Cardiac fibroblast (primary cell): Measurements from ENCODE around the gene RAMP3.

Experiments used
- DNase-seq, 2 donors: peaks; one replicate each; pipeline versions ENCODE4 v3.0.0 to v3.0.0-alpha.2; 2010; ENCODE audit warnings: low read depth in 2 of 2
- H3K4me3 ChIP-seq, 2 donors: replicated peaks in 1 of 2; 1 replicate in 1 of 2; 2 replicates in 1 of 2; pipeline ENCODE4 v1.5.1; 2011; ENCODE audit warnings: low read depth in 2 of 2, low read length in 2 of 2, mild to moderate bottlenecking in 2 of 2, moderate library complexity in 1 of 2
- CTCF ChIP-seq: IDR thresholded peaks from one replicate; pipeline ENCODE4 v1.5.1; 2011; ENCODE audit warnings: low read depth, mild to moderate bottlenecking, low read length, inconsistent platforms

Gene RAMP3

GRCh38 chr7:45140827-45141226 is 16.8 kb upstream of the RAMP3 start:
- DNase-seq: no peak
- no peak for TF ChIP-seq CTCF
- no peak overlapping the region for H3K4me3 ChIP-seq

DNA sequence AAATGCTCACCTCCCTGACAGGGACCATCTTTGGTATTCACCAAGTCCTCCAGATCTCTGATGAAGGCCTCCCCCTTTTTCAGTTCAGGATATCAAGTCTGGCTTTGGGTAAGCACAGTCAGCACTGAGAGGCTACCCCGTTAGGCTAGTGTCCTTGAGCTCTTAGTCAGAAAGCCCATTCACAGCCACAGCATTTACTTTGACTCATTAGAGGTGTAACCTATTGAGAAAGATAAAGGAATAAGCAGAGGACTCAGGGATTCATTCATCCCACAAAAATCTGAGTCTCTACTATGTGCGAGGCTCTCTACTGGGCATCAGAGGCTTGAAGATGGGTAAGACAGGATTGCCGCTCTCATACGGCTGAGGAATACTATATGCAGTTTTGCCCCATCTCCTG is 14.0 kb upstream of the RAMP3 start:
- peak in 1 of 2 donors; percentile 50 for DNase-seq
- TF ChIP-seq CTCF: no peak
- no peak overlapping the region for H3K4me3 ChIP-seq

GRCh38 chr7:45145881-45146280 is 11.7 kb upstream of the RAMP3 start:
- DNase-seq: no peak
- TF ChIP-seq CTCF: no peak
- H3K4me3 ChIP-seq: no peak overlapping the region

DNA sequence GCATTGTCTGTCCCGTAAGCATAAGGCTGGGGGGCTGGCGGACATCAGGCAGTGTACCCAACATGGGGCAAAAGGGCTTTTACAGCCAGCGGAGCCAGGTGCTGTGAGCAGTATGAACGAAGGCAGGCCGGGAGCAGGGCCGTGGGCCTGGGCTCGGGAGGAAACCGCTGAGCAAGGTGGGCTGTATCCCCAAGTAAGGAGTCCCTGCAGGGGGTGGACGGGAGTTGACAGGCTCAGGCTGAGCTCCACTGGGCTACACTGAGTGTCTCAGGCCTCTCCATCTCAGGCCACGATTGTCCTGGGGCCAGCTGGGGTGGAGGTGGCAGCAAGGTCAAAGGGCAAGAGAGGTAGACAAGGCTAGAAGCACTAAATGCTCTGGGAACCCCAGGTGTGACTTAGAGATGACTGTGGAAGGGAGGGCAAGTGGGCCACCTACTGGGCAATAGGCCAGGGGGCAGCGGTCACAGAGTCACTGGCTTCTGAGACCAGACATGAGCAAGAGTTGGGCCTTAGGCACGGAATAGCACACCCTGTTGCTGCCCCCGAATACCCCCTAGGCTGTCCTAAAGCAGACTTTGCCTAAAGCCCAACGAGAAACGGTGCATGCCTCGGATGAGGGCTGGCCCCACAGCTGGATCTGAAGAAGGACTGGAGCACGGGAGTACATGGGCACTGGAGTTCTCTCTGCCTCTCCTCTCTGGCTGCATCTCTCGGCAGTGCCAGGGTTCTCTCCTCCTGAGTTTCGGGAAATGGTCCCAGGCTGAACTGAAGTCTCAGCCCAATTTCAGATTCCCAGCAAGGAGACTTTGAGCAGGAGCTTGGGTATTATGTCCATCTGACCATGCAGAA is 10.8 kb upstream of the RAMP3 start:
- H3K4me3 ChIP-seq: no peak overlapping the region
- no peak for TF ChIP-seq CTCF
- no peak for DNase-seq

DNA sequence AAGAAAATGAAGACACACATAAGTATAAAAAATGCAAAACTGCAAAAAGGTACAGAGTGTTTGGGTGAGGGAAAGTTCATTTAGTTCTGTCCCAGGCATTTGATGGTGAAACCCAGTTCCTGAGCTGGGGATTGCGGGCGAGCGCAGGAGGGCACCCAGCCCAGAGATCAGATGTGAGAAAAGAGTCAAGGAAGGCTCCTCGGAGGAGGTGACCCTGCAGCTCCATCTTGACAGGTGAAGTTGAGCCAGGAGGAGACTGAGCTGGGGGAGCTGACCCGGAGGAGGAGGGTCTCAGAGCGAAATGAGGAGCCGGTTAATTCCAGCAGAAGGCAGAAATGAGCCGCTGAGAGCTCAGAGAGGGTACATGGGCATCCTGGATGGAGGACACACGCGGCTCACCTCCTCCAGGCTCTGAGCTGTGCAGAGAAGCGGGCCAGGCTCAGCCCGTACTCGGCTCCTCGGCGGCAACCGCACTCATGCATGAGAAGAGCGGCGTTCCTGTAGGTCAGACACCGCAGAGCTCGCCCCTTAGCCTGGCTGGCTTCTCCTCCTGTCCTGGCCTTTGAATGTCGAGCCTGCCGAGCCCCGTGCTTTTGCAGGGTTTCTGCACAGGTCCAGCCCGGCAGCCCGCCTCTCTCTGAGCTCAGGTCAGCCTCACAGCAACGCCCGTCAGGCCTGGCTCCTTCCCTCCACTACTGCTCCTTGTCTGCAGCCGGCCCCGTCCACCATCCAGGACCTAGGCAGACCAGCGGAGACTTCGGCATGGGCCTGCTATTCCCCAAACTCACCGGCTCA is 9.5 kb upstream of the RAMP3 start:
- no peak for DNase-seq
- TF ChIP-seq CTCF: no peak
- H3K4me3 ChIP-seq: no peak overlapping the region

DNA sequence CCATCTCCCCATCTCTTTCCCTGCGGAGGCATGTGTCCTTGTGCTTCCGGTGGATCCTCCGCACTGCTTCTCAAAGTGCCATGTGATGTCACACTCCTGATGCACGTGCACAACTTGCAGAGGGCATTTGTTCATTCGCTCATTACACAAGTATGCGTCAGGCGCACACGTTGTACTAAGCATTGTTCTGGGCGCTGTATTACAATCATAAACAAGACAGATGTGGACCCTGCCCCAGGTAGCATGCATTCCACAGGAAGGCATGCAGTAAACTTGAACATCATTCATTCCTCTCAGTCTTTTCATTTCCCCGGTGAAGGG is 9.0 kb upstream of the RAMP3 start:
- H3K4me3 ChIP-seq: no peak overlapping the region
- peak in 1 of 2 donors; percentile 5 for DNase-seq
- no peak for TF ChIP-seq CTCF
